Activated naive CD4-positive, alpha-beta T cell treated with anti-CD3 and anti-CD28 coated beads, Interleukin-2, amount 50 U/mL, for 24 hours (primary cell): Measurements from ENCODE around the gene SBK1.
"Not testable (repeated sequence)": the region's sequence is repeated elsewhere in the genome, so short reads cannot be mapped to it uniquely, and the experiment has no call there.

Experiments used
- H3K27ac Mint-ChIP-seq: one replicate; pipeline ENCODE4 v1.8.0; 2021; ENCODE audit warnings: mild to moderate bottlenecking, mixed read lengths
- H3K27me3 Mint-ChIP-seq: one replicate; pipeline ENCODE4 v1.8.0; 2021; ENCODE audit warnings: mixed read lengths
- H3K36me3 Mint-ChIP-seq: one replicate; pipeline ENCODE4 v1.8.0; 2021; ENCODE audit warnings: mixed read lengths
- H3K4me1 Mint-ChIP-seq: one replicate; pipeline ENCODE4 v1.8.0; 2021; ENCODE audit warnings: mixed read lengths
- H3K4me3 Mint-ChIP-seq: one replicate; pipeline ENCODE4 v1.8.0; 2021; ENCODE audit warnings: mild to moderate bottlenecking, mixed read lengths
- H3K9me3 Mint-ChIP-seq: one replicate; pipeline ENCODE4 v1.8.0; 2021; ENCODE audit warnings: mixed read lengths

SBK1 gene

DNA sequence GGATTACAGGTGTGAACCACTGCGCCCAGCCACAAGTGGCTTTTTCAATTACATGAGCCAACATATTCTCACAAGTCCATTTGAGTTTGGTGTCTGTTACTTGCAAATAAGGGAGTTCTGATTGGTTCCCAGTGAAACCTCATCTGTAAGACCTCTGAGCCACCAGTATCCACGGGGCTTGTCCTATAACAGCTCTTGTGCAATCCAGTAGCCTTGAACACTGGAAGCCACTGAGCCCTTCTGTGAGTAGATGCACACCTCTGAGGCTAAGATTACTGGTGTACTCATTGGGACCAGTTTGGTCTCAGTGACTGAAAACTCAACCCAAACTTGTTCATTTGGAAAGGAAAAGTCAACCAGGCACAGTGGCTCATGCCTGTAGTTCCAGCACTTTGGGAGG lies 38.7 kb downstream of the SBK1 start:
- H3K9me3 Mint-ChIP-seq, H3K36me3 Mint-ChIP-seq, H3K4me1 Mint-ChIP-seq, H3K4me3 Mint-ChIP-seq, H3K27ac Mint-ChIP-seq, H3K27me3 Mint-ChIP-seq: not testable (repeated sequence)

DNA sequence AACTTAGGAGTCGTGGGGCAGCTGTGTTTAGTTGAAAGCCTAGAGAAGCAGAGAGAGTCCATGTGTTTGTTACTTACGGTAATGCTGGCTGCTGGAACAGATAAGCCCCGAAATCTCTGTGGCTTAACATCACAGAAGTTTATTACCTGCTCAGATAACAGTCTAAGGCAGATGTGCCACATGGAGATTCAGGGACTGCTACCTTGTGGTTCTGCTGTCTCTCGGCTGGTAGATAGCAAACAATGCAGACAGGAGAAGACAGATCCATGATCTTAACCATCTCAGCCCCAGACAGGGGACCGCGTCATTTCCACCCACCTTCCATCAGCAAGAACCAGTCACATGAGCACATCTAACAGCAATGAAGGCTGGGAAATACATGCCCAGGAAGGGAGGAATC lies 40.3 kb downstream of the SBK1 start:
- not testable (repeated sequence) for H3K27ac Mint-ChIP-seq, H3K4me1 Mint-ChIP-seq, H3K4me3 Mint-ChIP-seq, H3K36me3 Mint-ChIP-seq, H3K9me3 Mint-ChIP-seq, H3K27me3 Mint-ChIP-seq

DNA sequence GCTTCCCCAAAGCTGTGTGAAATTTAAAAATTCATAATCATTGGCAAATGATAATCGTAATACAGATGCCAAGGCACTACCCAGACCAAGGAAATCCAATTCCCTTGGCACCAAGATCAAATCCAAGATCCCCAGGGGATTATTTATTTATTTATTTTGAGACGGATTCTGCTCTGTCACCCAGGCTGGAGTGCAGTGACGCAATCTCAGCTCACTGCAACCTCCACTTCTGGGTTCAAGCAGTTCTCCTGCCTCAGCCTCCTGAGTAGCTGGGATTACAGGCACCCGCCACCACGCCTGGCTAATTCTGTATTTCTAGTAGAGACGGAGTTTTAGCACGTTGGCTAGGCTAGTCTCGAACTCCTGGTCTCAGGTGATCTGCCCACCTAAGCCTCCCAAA lies 43.4 kb downstream of the SBK1 start:
- H3K27ac Mint-ChIP-seq, H3K4me3 Mint-ChIP-seq, H3K36me3 Mint-ChIP-seq, H3K27me3 Mint-ChIP-seq, H3K4me1 Mint-ChIP-seq, H3K9me3 Mint-ChIP-seq: not testable (repeated sequence)

DNA sequence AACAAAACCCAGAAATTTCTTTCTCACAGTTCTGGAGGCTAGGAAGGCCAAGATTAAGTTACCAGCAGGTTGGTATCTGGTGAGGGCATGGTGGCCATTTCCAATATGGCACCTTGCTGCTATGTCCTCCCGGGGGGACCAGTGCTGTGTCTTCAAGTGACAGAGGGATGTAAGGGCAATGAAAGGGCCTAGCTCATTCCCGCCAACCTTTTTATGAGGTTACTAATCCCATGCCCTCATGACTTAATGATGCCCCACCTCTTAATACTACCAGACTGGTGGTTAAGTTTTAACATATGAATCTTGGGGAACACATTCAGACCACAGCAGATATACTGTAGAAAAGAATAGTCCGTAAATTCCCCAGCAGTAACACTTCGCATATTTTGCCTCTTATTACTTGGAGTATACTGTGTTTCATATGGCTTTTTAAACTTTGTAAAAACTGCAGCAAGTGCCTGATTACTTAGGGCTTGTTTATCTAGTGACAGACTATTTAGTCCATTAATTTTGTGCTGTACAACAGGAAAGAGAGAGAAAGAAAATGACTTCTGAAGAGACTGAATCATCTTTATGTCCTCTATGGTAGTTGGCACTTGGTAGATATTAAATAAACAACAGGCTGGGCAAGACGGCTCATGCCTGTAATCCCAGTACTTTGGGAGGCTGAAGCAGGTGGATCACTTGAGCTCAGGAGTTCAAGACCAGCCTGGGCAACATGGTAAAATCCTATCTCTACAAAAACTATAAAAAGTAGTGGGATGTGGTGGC lies 44.8 kb downstream of the SBK1 start:
- not testable (repeated sequence) for H3K27me3 Mint-ChIP-seq, H3K4me3 Mint-ChIP-seq, H3K9me3 Mint-ChIP-seq, H3K4me1 Mint-ChIP-seq, H3K27ac Mint-ChIP-seq, H3K36me3 Mint-ChIP-seq

DNA sequence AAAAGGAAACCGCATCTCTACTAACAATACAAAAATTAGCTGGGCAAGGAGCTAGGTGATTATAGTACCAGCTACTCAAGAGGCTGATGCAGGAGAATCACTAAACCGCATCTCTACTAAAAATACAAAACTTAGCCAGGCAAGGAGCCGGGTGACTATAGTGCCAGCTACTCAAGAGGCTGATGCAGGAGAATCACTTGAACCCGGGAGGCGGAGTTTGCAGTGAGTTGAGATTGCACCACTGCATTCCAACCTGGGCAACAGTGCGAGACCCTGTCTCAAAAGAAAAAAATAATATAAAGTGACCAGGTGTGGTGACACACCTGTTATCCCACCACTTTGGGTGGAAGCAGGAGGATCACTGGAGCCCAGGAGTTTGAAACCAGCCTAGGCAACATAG lies 45.9 kb downstream of the SBK1 start:
- H3K27ac Mint-ChIP-seq, H3K27me3 Mint-ChIP-seq, H3K4me3 Mint-ChIP-seq, H3K36me3 Mint-ChIP-seq, H3K9me3 Mint-ChIP-seq, H3K4me1 Mint-ChIP-seq: not testable (repeated sequence)

DNA sequence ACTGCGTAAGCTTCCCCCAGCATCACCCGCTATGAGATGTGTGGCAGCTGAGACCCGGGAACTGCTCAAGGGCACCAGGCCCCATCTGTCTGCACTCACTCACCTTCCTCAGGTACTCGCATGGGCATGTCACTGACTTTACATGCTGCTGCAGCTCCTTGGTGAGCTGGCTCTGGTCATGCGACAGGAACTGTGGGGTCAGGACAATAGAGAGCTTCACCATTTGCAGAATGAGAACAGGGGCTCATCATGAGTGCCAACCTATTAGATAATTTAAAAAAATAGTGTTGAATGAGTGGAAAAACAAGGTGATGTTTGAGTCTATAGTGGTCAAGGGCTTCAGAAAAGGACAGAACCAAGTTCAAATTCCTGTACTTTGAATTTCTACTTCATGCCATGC lies 70.3 kb downstream of the SBK1 start:
- not testable (repeated sequence) for H3K27me3 Mint-ChIP-seq, H3K4me1 Mint-ChIP-seq, H3K36me3 Mint-ChIP-seq, H3K27ac Mint-ChIP-seq, H3K9me3 Mint-ChIP-seq, H3K4me3 Mint-ChIP-seq

DNA sequence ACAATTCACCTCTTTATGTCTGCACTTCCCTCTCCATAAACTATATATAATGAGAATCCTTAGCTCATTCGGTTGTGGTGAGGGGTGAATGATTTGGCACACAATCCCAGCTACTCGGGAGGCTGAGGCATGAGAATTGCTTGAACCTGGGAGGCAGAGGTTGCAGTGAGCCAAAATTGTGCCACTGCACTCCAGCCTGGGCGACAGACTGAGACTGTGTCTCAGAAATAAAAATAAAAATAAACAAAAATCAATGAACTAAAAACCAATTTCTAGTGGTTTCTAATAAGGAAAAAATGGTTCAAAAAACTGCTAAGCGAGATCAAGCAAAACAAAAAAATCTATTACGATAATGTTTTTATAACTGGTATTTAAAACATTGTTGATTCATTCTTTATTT lies 71.1 kb downstream of the SBK1 start, which contains the start of gene NPIPB6:
TSS of gene NPIPB6 (minus strand) at position 101 of the 400 bp plus-strand sequence. CDS start 686 bp downstream, outside the sequence.
- not testable (repeated sequence) for H3K27ac Mint-ChIP-seq, H3K9me3 Mint-ChIP-seq, H3K36me3 Mint-ChIP-seq, H3K4me1 Mint-ChIP-seq, H3K4me3 Mint-ChIP-seq, H3K27me3 Mint-ChIP-seq

DNA sequence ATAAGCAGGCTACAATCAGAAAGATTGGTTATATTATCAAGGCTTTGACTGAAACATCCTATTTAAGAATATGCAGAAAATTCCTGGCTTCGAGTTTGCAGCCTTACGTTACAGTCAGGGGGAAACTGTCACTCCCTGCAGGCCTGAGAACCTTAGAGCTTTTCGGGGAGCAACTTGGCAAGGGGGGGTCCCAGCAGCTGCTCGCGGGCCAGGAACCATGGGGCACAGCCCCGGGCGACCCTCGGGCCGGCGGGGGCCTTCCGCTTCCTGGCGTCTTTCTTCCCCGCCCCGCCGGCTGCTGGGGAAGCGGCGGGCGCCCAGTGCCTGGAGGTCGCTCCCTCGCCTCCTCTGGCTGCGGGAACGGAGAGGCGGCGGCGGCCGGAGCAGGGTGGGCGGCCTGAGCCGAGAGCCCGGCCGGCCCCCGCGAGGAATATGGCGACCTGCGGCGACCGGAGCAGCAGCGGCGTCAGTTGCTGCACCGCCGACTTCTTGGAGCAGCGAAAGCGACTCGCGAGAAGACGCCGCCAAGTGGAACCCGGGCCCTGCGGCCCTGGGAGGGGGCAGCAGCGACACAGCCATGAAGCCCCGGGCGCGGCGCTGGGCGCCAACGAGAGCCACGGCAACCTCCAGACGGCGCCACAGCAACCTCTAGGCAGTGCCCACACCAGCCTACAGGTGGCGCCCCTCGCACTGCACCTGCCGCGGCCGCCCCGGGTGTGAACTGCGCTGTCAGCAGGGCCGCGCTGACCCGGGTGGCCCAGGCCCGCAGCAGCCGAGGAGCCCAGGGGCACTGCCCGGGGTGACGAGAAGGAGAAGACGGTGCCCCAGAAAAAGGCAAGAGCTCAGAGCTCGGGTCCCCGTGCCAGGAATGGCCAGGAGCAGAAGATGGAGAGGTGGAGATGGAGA lies 72.2 kb downstream of the SBK1 start:
- not testable (repeated sequence) for H3K4me1 Mint-ChIP-seq, H3K4me3 Mint-ChIP-seq, H3K36me3 Mint-ChIP-seq, H3K9me3 Mint-ChIP-seq, H3K27me3 Mint-ChIP-seq, H3K27ac Mint-ChIP-seq

DNA sequence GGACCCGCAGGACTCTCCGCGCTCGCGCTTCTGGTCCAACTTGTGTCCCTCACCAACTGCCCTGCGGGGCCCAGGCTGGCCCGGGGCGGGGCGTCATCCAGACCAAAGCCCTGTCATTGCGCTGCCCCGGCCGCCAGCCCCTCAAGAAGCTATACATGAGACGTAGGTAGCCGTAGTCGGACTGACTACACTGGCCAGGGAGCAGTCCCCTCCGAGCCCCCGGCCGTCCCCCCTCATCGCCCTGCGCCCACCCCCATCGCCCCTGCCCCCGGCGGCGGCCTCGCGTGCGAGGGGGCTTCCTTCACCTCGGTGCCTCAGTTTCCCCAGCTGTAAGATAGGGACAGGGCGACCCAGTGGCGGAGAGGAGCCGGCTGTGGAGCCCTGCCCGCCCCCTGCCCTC lies 75.6 kb downstream of the SBK1 start:
- not testable (repeated sequence) for H3K4me1 Mint-ChIP-seq, H3K9me3 Mint-ChIP-seq, H3K27ac Mint-ChIP-seq, H3K27me3 Mint-ChIP-seq, H3K4me3 Mint-ChIP-seq, H3K36me3 Mint-ChIP-seq
